ENCODE results near the gene MAP1LC3B2. TPM values are rescaled to one million over a fixed set of nuclear protein-coding genes. Genes with fewer than 3 reads are reported as not detected.

The MAP1LC3B2 gene
- total RNA-seq, 1 experiment from 2014 or later: 2.2 TPM

- TF ChIP-seq ZNF532 (CRISPR knock-in tag; IDR thresholded peaks at IDR 0.05; ENCODE audit: borderline replicate concordance) (no peak), HMGXB4 (CRISPR knock-in tag; IDR thresholded peaks at IDR 0.05) (no peak), HMGA2 (CRISPR knock-in tag; IDR thresholded peaks at IDR 0.05) (no peak), ZNF281 (CRISPR knock-in tag; IDR thresholded peaks at IDR 0.05) (no peak), AFF4 (CRISPR knock-in tag; IDR thresholded peaks at IDR 0.05; ENCODE audit: borderline replicate concordance) (no peak), ZNF671 (CRISPR knock-in tag; IDR thresholded peaks at IDR 0.05) (no peak), SMAD4 (CRISPR knock-in tag; IDR thresholded peaks at IDR 0.05) (no peak), ZNF263 (CRISPR knock-in tag; IDR thresholded peaks at IDR 0.05; ENCODE audit: low read depth) (no peak), ZNF219 (CRISPR knock-in tag; IDR thresholded peaks at IDR 0.05; ENCODE audit: borderline replicate concordance) (no peak), ZNF396 (CRISPR knock-in tag; IDR thresholded peaks at IDR 0.05; ENCODE audit: borderline replicate concordance) (no peak), ATF2 (CRISPR knock-in tag; IDR thresholded peaks at IDR 0.05; ENCODE audit: borderline replicate concordance, low read depth) (no peak), ZNF138 (CRISPR knock-in tag; conservative IDR thresholded peaks at IDR 0.05) (no peak), ZNF416 (CRISPR knock-in tag; IDR thresholded peaks at IDR 0.05) (no peak), IRF2 (CRISPR knock-in tag; IDR thresholded peaks at IDR 0.05; ENCODE audit: borderline replicate concordance, low read depth) (no peak), ZNF121 (CRISPR knock-in tag; IDR thresholded peaks at IDR 0.05) (no peak)
Observed at GRCh38 chr12:116583129-116583694, 24.0 kb downstream of the MAP1LC3B2 start (continued).

All from WTC11 (cell line).